ENCODE data around the gene DENND1A.

The DENND1A gene

GRCh38 chr9:123534336-123534735 lies 395.6 kb downstream of the DENND1A start:
- no peak for DNase-seq (ENCODE audit: low read depth, low spot score)

- DNase-seq (ENCODE audit: low read depth, low spot score): no peak
These were observed 399.7 kb downstream of the DENND1A start for GRCh38 chr9:123530244-123530643.

- DNase-seq (ENCODE audit: low read depth, low spot score): no peak
These were observed 401.4 kb downstream of the DENND1A start for GRCh38 chr9:123528501-123528900.

GRCh38 chr9:123527981-123528380 lies 401.9 kb downstream of the DENND1A start:
- no peak for DNase-seq (ENCODE audit: low read depth, low spot score)

GRCh38 chr9:123525957-123526356 lies 404.0 kb downstream of the DENND1A start:
- no peak for DNase-seq (ENCODE audit: low read depth, low spot score)

- no peak for DNase-seq (ENCODE audit: low read depth, low spot score)
These were observed 404.5 kb downstream of the DENND1A start for GRCh38 chr9:123525424-123525823.

GRCh38 chr9:123524866-123525265 lies 405.1 kb downstream of the DENND1A start:
- no peak for DNase-seq (ENCODE audit: low read depth, low spot score)

- no peak for DNase-seq (ENCODE audit: low read depth, low spot score)
These were observed 406.1 kb downstream of the DENND1A start for GRCh38 chr9:123523845-123524244.

- DNase-seq (ENCODE audit: low read depth, low spot score): no peak
These were observed 406.9 kb downstream of the DENND1A start for GRCh38 chr9:123523001-123523400.

- no peak for DNase-seq (ENCODE audit: low read depth, low spot score)
These were observed 407.7 kb downstream of the DENND1A start for GRCh38 chr9:123522251-123522650.

GRCh38 chr9:123518338-123518737 lies 411.6 kb downstream of the DENND1A start:
- DNase-seq (ENCODE audit: low read depth, low spot score): no peak

GRCh38 chr9:123517512-123517911 lies 412.4 kb downstream of the DENND1A start:
- DNase-seq (ENCODE audit: low read depth, low spot score): no peak

- DNase-seq (ENCODE audit: low read depth, low spot score): no peak
These were observed 415.2 kb downstream of the DENND1A start for GRCh38 chr9:123514766-123515165.

- no peak for DNase-seq (ENCODE audit: low read depth, low spot score)
These were observed 416.4 kb downstream of the DENND1A start for GRCh38 chr9:123513554-123513953.

GRCh38 chr9:123511326-123512277 lies 418.3 kb downstream of the DENND1A start:
- DNase-seq (ENCODE audit: low read depth, low spot score): no peak

GRCh38 chr9:123509646-123510045 lies 420.3 kb downstream of the DENND1A start:
- DNase-seq (ENCODE audit: low read depth, low spot score): no peak

- no peak for DNase-seq (ENCODE audit: low read depth, low spot score)
These were observed 421.9 kb downstream of the DENND1A start for GRCh38 chr9:123508048-123508447.

- DNase-seq (ENCODE audit: low read depth, low spot score): no peak
These were observed 424.4 kb downstream of the DENND1A start for GRCh38 chr9:123505496-123505895.

GRCh38 chr9:123500336-123500735 lies 429.6 kb downstream of the DENND1A start:
- DNase-seq (ENCODE audit: low read depth, low spot score): no peak

GRCh38 chr9:123497830-123498229 lies 432.1 kb downstream of the DENND1A start:
- no peak for DNase-seq (ENCODE audit: low read depth, low spot score)

- DNase-seq (ENCODE audit: low read depth, low spot score): no peak
These were observed 434.2 kb downstream of the DENND1A start for GRCh38 chr9:123495731-123496130.

GRCh38 chr9:123493627-123494026 lies 436.3 kb downstream of the DENND1A start:
- no peak for DNase-seq (ENCODE audit: low read depth, low spot score)

GRCh38 chr9:123490688-123491087 lies 439.2 kb downstream of the DENND1A start:
- no peak for DNase-seq (ENCODE audit: low read depth, low spot score)
